ENCODE measurements around the gene YDJC.

- TF ChIP-seq POLR2A (IDR thresholded peaks at IDR 0.05) (no peak), CTCF (IDR thresholded peaks at IDR 0.05) (no peak)
Observed at GRCh38 chr22:21623648-21623970, 6.2 kb downstream of the YDJC start.

All from uterus (tissue), 2 donors.